Measurements from ENCODE around the gene SMOC2.
"Not testable (repeated sequence)": the region's sequence is repeated elsewhere in the genome, so short reads cannot be mapped to it uniquely, and the experiment has no call there.

Gene SMOC2

GRCh38 chr6:168560126-168560525 lies 119.1 kb downstream of the SMOC2 start:
- no peak overlapping the region for H3K4me3 ChIP-seq (replicated peaks; ENCODE audit: low read depth, low read length)
- TF ChIP-seq CTCF (IDR thresholded peaks at IDR 0.05; ENCODE audit: low read length, missing control alignments): no peak
- no peak for DNase-seq (ENCODE audit: low read depth)

- no peak overlapping the region for H3K4me3 ChIP-seq (replicated peaks; ENCODE audit: low read depth, low read length)
- no peak for TF ChIP-seq CTCF (IDR thresholded peaks at IDR 0.05; ENCODE audit: low read length, missing control alignments)
- DNase-seq (ENCODE audit: low read depth): no peak
Measured at GRCh38 chr6:168562576-168563151, 121.7 kb downstream of the SMOC2 start.

- DNase-seq (ENCODE audit: low read depth): no peak
- H3K4me3 ChIP-seq (replicated peaks; ENCODE audit: low read depth, low read length): no peak overlapping the region
- no peak for TF ChIP-seq CTCF (IDR thresholded peaks at IDR 0.05; ENCODE audit: low read length, missing control alignments)
Measured at GRCh38 chr6:168563656-168564055, 122.7 kb downstream of the SMOC2 start.

DNA sequence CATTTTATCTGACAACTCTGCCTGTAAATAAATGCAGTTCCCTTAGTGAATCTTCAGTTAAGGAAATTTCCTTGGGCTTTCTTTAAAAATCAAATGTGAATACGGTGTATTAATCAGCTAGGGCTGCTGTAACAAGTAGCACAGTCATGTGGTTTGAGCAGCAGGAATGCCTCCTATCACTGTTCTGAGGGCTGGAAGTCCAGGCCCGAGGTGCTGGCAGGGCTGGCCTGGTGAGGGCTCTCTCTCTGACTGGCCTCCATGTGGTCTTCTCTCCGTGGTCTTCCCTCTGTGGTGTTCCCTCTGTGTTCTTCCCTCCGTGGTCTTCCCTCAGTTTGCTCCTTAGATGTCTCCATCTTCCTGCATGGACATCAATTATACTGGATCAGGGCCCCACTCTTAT lies 124.1 kb downstream of the SMOC2 start:
- TF ChIP-seq CTCF (IDR thresholded peaks at IDR 0.05; ENCODE audit: low read length, missing control alignments): no peak

GRCh38 chr6:168570211-168570610 lies 129.2 kb downstream of the SMOC2 start:
- DNase-seq (ENCODE audit: low read depth): no peak
- no peak overlapping the region for H3K4me3 ChIP-seq (replicated peaks; ENCODE audit: low read depth, low read length)
- TF ChIP-seq CTCF (IDR thresholded peaks at IDR 0.05; ENCODE audit: low read length, missing control alignments): no peak

More for the DNA sequence above, 124.1 kb downstream of the SMOC2 start:
- no peak for DNase-seq (ENCODE audit: low read depth)
- H3K4me3 ChIP-seq (replicated peaks; ENCODE audit: low read depth, low read length): no peak overlapping the region

DNA sequence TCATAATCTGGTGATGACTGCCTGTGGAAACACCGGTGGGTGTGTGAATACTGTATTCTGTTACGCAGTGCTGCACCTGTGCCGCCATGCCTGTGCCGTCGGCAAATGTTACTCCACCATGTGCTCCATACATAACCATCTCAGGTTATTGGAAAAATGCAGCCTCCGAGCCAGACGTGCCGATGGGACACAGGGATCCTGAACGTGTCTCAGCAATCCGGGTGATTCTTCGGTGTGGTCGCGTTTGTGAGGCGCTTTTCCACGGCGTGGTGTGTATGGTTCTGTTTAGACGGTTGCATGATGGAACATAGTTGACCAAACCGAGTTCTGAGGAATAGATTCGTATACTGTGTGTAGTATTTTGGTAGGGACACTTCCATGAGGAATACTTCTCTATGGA lies 130.3 kb downstream of the SMOC2 start:
- no peak for TF ChIP-seq CTCF (IDR thresholded peaks at IDR 0.05; ENCODE audit: low read length, missing control alignments)
- no peak overlapping the region for H3K4me3 ChIP-seq (replicated peaks; ENCODE audit: low read depth, low read length)
- no peak for DNase-seq (ENCODE audit: low read depth)

DNA sequence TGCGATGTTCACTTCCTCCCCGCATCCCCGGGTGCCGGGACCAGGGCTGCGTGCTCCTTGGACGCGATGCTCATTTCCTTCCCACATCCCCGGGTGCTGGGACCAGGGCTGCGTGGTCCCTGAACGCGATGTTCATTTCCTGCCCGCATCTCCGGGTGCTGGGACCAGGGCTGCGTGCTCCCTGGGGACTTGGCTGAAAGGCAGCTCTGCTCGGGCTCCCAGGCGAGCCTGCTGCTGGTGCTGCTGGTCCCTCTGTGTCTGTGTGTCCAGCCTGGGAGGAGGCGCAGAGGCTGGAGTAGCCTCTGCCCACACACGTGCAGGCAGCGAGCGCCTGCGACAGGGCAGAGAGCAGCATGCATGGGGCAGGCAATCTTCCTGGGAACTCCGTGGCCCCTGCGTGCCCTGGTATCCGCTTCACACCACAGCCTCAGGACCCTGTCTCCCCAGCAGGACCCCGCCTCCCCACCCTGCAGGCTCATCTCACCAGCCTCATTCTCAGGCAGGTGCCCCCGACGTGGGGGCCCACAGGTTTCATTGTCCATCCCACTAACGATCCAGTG lies 132.4 kb downstream of the SMOC2 start:
- H3K4me3 ChIP-seq (replicated peaks; ENCODE audit: low read depth, low read length); DNase-seq (ENCODE audit: low read depth): not testable (repeated sequence)

All from fibroblast of pulmonary artery (primary cell).